ENCODE measurements around the gene CCNL2. TPM values are rescaled to one million over a fixed set of nuclear protein-coding genes. Genes with fewer than 3 reads are reported as not detected.

Gene CCNL2
- total and polyA plus RNA-seq, 2 experiments from 2014 or later, result 115 to 146 TPM

DNA sequence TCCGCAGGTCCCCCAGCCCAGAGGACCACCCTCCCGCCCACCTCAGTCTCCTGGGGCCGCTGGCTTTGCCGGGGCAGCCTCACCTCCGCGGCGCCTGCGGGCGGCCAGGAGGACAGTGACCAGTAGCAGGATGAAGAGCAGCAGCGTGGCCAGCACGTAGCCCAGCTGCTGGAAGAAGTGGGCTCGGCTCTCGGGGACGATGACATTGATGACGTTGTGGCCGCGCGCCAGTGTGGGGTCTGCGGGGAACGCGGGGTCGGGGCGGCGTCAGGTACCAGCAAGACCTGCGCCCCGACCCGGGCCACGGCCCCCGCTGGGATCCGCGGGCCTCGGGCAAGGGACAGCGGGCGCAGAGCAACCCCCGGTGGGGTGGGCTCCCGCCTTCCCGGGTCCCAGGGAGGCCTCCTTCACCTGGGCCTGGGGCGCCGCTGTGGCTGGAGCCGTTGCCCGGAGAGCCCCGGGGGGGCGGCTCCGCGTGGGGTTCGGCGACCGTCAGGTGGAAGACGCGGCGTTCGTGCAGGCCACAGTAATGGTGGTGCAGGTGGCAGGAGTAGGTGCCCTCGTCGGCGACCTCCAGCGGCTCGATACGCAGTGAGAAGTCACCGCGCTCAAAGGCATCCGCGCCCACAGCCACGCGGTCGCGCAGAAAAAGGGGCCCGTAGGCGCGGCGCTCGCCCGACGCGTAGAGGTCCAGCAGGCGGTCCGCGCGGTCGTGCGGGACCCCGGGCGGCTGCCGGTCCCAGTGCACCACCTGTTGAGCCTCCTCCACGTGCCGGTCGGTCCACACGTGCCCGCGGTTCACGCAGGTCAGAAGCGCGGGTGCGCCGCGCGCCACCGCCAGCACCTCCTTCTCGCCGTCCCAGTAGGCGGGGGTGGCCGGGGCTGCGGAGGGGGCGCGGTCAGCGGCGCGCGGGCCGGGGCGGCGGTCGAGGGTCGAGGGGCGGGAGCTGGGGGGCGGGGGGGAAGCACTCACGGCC lies 44.6 kb downstream of the CCNL2 start:
- H3K27ac Mint-ChIP-seq, result no peak overlapping the region
- H3K9me3 Mint-ChIP-seq, result no peaks in the 10 kb centered on the region
- Histone ChIP-seq H4K20me1 (replicated peaks; ENCODE audit: insufficient read depth) (no peaks in the 10 kb centered on the region; the same call in 1 of the 2 replicates), H3K27me3 (ENCODE audit: insufficient read depth) (peaks cover 28% of the 10 kb centered on the region), H3K4me3 (peak overlapping the region; percentile 69), H2AFZ (no peak overlapping the region), H3F3A (replicated peaks; ENCODE audit: low read depth) (peaks cover 25% of the 10 kb centered on the region), H3K27ac (ENCODE audit: low read depth) (no peak overlapping the region), H3K9me2 (ENCODE audit: insufficient read depth) (no peaks in the 10 kb centered on the region), H3K79me2 (replicated peaks; ENCODE audit: insufficient read depth) (no peaks in the 10 kb centered on the region), H3K4me1 (ENCODE audit: insufficient read depth) (peaks cover 32% of the 10 kb centered on the region), H3K4me2 (peak overlapping the region; percentile 90), H3K36me3 (ENCODE audit: insufficient read depth) (no peaks in the 10 kb centered on the region)
- ATAC-seq (no peak), DNase-seq (ENCODE audit: low spot score) (no peak)
- peaks cover 39% of the 10 kb centered on the region for H3K27me3 Mint-ChIP-seq (ENCODE audit: insufficient read depth, low read depth, poor library complexity)
- TF ChIP-seq EZH2 (IDR thresholded peaks at IDR 0.05; ENCODE audit: low read depth, unreplicated experiment) (peak; percentile 53), NANOG (IDR thresholded peaks at IDR 0.05; ENCODE audit: borderline replicate concordance) (no peak)
- peak overlapping the region; percentile 74 for H3K4me3 Mint-ChIP-seq
- H3K4me1 Mint-ChIP-seq, result peaks cover 27% of the 10 kb centered on the region
- H3K36me3 Mint-ChIP-seq (ENCODE audit: low read depth), result no peaks in the 10 kb centered on the region

GRCh38 chr1:1353389-1354151 lies 45.6 kb downstream of the CCNL2 start:
- Mint-ChIP-seq H3K4me3 (peak overlapping the region; percentile 74), H3K27me3 (ENCODE audit: insufficient read depth, low read depth, poor library complexity) (peaks cover 34% of the 10 kb centered on the region), H3K36me3 (ENCODE audit: low read depth) (no peaks in the 10 kb centered on the region), H3K27ac (no peak overlapping the region), H3K4me1 (peaks cover 23% of the 10 kb centered on the region), H3K9me3 (no peaks in the 10 kb centered on the region)
- no peaks in the 10 kb centered on the region for H3K79me2 ChIP-seq (replicated peaks; ENCODE audit: insufficient read depth)
- ATAC-seq (peak; percentile 39), DNase-seq (ENCODE audit: low spot score) (peak; percentile 80)
- peak overlapping the region; percentile 90 for H3K4me2 ChIP-seq
- H3K4me3 ChIP-seq, result peak overlapping the region; percentile 69
- peaks cover 31% of the 10 kb centered on the region for H3K4me1 ChIP-seq (ENCODE audit: insufficient read depth)
- TF ChIP-seq NANOG (IDR thresholded peaks at IDR 0.05; ENCODE audit: borderline replicate concordance) (no peak), POLR2AphosphoS5 (IDR thresholded peaks at IDR 0.05; ENCODE audit: low read depth) (peak; percentile 35; the same call in 1 of the 2 replicates), STAT1 (IDR thresholded peaks at IDR 0.05; ENCODE audit: unreplicated experiment) (no peak)
- TF ChIP-seq, protein P1, sequence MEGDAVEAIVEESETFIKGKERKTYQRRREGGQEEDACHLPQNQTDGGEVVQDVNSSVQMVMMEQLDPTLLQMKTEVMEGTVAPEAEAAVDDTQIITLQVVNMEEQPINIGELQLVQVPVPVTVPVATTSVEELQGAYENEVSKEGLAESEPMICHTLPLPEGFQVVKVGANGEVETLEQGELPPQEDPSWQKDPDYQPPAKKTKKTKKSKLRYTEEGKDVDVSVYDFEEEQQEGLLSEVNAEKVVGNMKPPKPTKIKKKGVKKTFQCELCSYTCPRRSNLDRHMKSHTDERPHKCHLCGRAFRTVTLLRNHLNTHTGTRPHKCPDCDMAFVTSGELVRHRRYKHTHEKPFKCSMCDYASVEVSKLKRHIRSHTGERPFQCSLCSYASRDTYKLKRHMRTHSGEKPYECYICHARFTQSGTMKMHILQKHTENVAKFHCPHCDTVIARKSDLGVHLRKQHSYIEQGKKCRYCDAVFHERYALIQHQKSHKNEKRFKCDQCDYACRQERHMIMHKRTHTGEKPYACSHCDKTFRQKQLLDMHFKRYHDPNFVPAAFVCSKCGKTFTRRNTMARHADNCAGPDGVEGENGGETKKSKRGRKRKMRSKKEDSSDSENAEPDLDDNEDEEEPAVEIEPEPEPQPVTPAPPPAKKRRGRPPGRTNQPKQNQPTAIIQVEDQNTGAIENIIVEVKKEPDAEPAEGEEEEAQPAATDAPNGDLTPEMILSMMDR (conservative IDR thresholded peaks at IDR 0.05; ENCODE audit: low read depth in 2 of 2), result no peak
- H3K9me2 ChIP-seq (ENCODE audit: insufficient read depth), result no peaks in the 10 kb centered on the region
- H4K20me1 ChIP-seq (replicated peaks; ENCODE audit: insufficient read depth), result no peaks in the 10 kb centered on the region; the same call in 1 of the 2 replicates
- no peak overlapping the region for H2AFZ ChIP-seq
- no peak overlapping the region for H3K27ac ChIP-seq (ENCODE audit: low read depth)
- H3F3A ChIP-seq (replicated peaks; ENCODE audit: low read depth), result peaks cover 25% of the 10 kb centered on the region
- H3K27me3 ChIP-seq (ENCODE audit: insufficient read depth), result peaks cover 28% of the 10 kb centered on the region
- H3K36me3 ChIP-seq (ENCODE audit: insufficient read depth), result no peaks in the 10 kb centered on the region
